HG03045 (cell line): ENCODE data around the gene DPRX.

Source experiments
- ATAC-seq: cut with Tn5 transposase; IDR thresholded peaks from one replicate; pipeline ENCODE4 v1.9.1; 2021; ENCODE audit warnings: mild to moderate bottlenecking, moderate library complexity; ENCODE audit not compliant: unreplicated experiment

Gene DPRX

GRCh38 chr19:53631949-53632407 lies at the start of gene DPRX:
Gene DPRX, plus strand, starts transcription at chr19:53631999. Its CDS starts 108 bp downstream, at chr19:53632107.
- ATAC-seq, result no peak

GRCh38 chr19:53583181-53583580 lies 48.6 kb upstream of the DPRX start:
- no peak for ATAC-seq

- no peak for ATAC-seq
These were observed 45.5 kb upstream of the DPRX start for GRCh38 chr19:53586277-53586691.

DNA sequence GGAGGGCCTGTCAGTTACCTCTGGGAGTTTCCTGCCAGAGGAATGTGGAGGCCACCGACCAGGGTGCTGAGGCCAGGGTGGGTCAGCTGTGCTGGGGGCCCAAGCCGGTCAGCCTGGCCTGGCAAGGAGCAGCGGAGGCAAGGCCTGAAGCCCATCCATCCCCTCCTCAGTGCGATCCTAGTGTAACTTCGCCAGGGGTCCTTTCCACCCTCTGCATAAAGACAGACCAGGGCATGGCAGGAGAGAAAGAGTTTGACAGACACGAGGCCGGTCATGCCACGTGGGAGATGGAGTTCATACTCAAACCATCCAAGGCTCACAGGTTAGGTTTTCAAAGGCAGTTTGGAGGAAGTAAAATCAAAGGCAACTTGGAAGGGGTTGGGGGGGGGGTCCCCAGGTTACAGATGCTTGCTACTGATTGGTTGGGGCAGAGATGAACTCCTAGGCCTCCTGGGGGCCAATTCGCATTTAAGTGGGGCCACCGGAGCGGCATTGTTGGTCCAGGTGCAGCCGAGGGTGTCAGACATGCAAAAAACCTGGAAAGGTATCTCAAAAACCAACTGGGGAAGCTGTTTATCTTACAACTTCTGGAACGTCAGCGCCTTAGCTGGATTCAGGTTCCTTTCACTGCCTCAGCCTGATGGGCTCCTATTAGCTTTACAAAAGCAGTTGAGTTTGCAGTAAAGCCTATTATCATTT lies 36.8 kb upstream of the DPRX start:
- ATAC-seq, result no peak

DNA sequence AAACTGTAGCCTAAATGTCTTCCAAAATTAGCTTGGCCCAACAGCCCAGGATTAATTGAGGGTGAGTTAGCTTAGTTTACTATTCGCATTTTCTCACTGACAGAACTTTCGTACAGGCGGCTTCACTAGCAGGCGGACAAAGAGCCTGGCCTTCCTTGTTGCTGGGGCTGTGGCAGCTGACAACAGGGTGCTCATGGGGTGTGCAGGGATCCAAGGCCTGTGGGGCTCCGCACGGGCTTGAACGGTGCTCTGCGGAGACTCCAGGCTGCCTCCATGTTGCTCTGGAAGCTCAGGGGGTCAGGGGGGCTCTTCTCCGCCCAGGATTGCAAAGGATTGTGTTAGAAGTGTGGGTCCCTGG lies 36.3 kb upstream of the DPRX start:
- ATAC-seq, result no peak

DNA sequence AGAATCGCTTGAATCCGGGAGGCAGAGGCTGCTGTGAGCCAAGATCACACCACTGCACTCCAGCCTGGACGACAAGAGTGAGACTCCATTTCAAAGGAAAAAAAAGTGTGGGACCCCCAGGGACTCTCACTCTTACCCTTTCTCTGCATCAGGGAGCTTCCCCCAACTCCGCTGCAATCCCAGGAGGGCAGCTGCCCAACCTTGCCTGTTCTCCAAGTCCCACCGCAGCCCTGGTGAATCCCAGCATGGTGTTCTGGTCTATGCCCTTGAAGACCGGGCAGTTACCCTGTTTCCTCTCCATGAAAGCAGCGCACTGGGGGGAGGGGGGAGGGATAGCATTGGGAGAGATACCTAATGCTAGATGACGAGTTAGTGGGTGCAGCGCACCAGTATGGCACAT lies 35.7 kb upstream of the DPRX start:
- no peak for ATAC-seq

DNA sequence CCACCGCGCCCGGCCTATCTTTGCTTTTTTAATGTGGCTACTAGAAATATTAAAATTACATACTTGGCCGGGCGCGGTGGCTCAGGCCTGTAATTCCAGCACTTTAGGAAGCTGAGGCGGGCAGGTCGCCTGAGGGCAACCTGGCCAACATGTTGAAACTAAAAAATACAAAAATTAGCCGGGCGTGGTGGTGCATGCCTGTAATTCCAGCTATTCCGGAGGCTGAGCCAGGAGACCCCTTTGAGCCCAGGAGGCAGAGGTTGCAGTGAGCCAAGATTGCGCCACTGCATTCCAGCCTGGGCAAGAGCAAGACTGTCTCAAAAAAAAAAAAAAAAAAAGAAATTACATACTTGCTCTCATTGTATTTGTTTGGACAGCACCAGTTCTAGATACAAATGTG lies 34.8 kb upstream of the DPRX start:
- no peak for ATAC-seq

DNA sequence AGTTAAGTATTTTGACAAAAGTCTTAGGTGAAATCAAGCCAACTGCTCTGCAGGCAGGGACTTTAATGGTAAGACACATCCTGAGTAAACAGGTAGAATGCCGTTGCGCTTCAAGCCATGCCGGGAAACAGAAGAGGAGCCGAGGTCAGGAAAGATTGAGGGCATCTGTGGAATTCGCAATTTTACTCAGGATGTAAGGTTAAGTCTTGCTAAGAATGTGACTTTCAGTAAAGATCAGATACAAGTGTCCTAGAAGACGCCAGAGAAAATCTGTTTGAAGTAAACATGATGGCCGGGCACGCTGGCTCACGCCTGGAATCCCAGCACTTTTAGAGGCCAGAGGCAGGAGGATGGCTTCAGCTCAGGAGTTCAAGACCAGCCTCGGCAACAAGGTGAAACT lies 33.4 kb upstream of the DPRX start:
- ATAC-seq, result no peak

GRCh38 chr19:53600217-53600616 lies 31.6 kb upstream of the DPRX start:
- ATAC-seq, result no peak

DNA sequence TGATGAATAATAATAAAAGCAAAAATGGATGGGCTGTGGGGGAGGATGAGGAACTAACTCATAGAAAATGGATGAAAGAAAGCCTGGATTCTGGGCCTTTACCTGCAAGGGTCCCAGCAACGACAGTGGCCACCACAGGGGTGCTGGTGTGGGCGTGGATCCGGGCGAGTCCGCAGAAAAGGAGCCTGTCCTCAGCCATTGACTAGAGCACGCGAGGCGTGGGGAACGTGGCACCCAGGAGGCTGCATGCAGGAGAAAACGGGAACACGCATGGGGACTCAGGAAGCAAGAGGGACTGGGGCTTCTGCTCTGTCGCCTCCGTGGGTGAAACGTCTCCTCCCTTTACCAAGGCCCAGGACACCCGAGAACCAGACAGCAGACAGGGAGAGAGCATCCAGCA lies 25.8 kb upstream of the DPRX start:
- no peak for ATAC-seq

GRCh38 chr19:53608381-53608780 lies 23.4 kb upstream of the DPRX start:
- ATAC-seq, result no peak

- no peak for ATAC-seq
These were observed 18.9 kb upstream of the DPRX start for GRCh38 chr19:53612762-53613526.

DNA sequence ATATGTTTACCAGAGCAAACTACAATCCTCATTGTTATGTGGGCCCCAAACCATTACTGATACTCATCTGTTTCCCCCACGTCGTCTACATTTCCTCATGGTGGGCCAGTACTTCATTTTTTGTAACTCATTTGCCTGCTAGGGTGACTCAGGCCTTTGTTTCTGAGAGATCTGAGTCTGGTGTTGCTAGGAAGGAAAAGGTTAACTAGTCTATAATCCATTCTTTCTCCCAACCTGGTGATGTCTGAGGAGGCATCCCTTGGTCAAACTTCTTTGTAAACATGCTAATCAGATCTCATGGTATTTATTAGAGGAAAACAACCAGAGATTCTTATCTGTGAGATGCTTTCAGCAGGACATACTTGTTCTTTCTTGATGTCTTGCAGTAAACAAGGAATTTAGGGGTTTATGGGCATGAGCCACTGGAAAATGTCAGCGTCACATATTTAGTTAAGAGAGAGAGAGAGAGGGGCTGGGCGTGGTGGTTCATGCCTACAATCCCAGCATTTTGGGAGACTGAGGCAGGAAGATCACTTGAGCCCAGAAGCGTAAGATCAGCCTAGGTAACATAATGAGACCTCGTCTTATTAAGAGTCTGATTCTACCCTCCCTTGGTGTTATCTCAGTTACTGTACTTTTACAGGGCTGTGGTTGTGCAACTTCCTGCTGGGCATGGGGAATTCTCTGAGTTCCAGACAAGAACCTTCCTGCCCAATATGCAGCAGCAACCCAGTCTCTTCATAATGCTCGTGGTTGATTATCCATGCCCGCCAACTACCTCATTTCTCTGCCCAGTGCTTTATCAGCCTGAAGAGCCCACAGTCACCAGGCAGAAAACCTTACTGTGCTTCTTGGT lies 9.7 kb upstream of the DPRX start:
- ATAC-seq, result no peak

- ATAC-seq, result no peak
These were observed 6.8 kb upstream of the DPRX start for GRCh38 chr19:53624771-53625545.

DNA sequence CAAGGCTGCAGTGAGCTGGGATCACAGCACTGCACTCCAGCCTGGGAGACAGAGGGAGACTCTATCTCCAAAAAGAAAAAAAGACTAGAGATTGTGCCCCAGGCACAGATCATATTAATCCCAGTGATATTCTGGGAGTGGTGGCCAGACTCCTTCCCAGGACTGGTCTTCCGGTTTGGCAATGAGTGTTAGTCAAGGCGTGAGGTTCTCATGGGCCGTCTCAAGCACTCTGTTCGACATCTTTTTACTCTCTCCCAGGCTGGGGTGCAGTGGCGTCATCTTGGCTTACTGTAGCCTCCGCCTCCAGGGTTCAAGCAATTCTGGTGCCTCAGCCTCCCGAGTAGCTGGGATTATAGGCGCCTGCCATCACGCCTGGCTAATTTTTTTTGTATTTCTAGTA lies 5.3 kb upstream of the DPRX start:
- no peak for ATAC-seq

DNA sequence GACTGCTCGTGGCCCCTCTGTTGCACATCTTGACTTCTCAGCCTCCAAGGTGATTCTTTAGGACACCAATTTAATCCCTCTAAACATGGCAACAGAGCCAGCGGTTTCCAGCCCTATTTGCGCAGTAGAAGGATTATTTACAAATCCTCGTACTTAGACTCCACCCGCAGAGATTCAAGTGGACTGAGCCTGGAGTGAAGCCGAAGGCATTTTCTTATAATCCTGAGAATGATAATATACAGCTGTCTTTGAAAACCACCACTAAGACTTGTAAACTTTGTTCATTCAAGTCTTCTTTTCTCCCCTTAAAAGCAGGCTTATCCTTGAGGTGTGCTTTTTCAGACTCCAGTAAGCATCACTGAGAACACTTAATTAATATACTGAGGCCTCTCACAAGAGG lies 4.8 kb upstream of the DPRX start:
- no peak for ATAC-seq

GRCh38 chr19:53634768-53635167 lies 3.0 kb downstream of the DPRX start:
- no peak for ATAC-seq

GRCh38 chr19:53639471-53639870 lies 7.7 kb downstream of the DPRX start:
- ATAC-seq, result no peak

DNA sequence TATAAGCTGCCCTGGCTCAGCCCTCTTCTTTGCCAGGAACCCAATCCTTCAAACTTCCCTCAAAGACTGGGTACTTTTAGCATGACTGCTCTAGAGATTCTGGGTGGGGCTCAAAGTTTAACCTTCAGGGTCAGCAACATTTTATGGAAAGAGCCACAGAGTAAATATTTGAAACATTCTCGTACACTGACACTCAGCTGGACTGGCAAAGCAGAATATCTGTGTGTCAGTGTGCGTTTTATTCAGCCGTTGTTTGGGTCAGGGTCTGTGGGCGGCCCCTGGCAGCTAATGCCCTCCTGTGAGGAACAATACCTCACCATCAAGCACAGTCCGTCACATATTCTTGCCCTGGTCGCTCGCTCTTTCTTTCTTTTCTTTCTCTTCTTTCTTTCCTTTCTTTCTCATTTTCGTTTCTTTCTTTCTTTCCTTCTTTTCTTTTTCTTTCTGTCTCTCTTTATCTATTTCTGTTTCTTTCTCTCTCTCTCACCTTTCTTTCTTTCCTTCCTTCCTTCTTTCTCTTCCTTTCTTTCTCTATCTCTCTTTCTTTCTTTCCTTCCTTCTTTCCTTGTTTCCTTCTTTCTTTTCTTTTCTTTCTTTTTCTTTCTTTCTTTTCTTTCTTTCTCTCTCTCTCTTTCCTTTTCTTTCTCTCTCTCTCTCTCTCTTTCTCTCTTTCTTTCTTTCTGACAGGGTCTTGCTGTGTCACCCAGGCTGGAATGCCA lies 10.7 kb downstream of the DPRX start:
- ATAC-seq, result no peak
